ENCODE results near the gene P2RX4.

DNA sequence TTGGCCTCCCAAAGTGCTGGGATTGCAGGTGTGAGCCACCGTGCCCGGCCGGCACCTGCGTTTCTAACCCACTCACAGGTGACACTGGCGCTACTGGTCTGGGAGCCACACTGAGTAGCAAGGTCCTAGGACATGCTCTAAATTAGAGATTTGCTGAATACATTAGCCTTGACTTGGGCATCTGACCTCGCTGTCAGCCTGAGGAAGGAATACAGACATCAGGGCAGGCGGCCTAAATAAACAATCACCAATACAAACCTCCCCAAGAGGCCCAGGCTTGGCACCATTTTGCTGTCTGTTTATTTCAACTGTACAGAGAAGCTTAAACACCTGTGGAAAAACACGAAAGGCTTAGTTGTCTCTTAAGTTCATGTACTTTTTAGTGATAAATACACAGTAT lies 27.5 kb downstream of the P2RX4 start:
- TF ChIP-seq CTCF (conservative IDR thresholded peaks at IDR 0.05 in 1 of 2, IDR thresholded peaks at IDR 0.05 in 1 of 2; ENCODE audit: extremely low read depth in 1 of 2, insufficient read depth in 1 of 2, low read depth in 1 of 2, low read length in 2 of 2) = no peak
- TF ChIP-seq EZH2 (IDR thresholded peaks at IDR 0.05; ENCODE audit: borderline replicate concordance, low read length) = no peak
